IMR-90 (cell line): Measurements from ENCODE around the gene ZNF316. TPM values are rescaled to one million over a fixed set of nuclear protein-coding genes. Genes with fewer than 3 reads are reported as not detected.

Experiments used
- ATAC-seq: fragments of 200-7000 bp; cut with Tn5 transposase; 2 replicates; pipeline ENCODE4 v1.9.1; 2020; ENCODE audit warnings: low read depth, mild to moderate bottlenecking, moderate library complexity
- BruUV-seq: library from RNA; stranded (reverse); fragments of 400-500 nt; replicated peaks from 2 replicates; lab custom pipeline; 2021; lab: Mats Ljungman, UMichigan
- CTCF ChIA-PET: fragments of 300-600 bp; formaldehyde crosslinking; extraction: SDS; loops from one replicate; lab custom pipeline; 2021; ENCODE audit warnings: antibody characterized with exemption; lab: Yijun Ruan, JAX
- POLR2A ChIA-PET: fragments of 300-600 bp; sonication (Branson Sonifier 250); formaldehyde crosslinking; loops from one replicate; lab custom pipeline; 2022; ENCODE audit warnings: antibody characterized with exemption; ENCODE audit not compliant: unreplicated experiment; lab: Charles Lee
- DNase-seq: peaks from one replicate; pipeline ENCODE4 v3.0.0; 2013
- H2AFZ ChIP-seq: replicated peaks from 2 replicates; pipeline ENCODE3; 2013; ENCODE audit warnings: low read length, mild to moderate bottlenecking; ENCODE audit not compliant: poor library complexity
- H2AK5ac ChIP-seq: 2 replicates; pipeline ENCODE4 v1.6.1; 2013; ENCODE audit warnings: low read depth, low read length, inconsistent platforms
- H2AK9ac ChIP-seq: replicated peaks from 2 replicates; pipeline ENCODE3; 2013; ENCODE audit warnings: mild to moderate bottlenecking, low read depth, low read length, moderate library complexity; ENCODE audit not compliant: poor library complexity
- H2BK120ac ChIP-seq: 2 replicates; pipeline ENCODE4 v1.6.1; 2013; ENCODE audit warnings: low read depth, low read length, inconsistent platforms
- H2BK15ac ChIP-seq: 3 replicates; pipeline ENCODE4 v1.6.1; 2013; ENCODE audit warnings: low read depth, low read length, inconsistent platforms
- H2BK20ac ChIP-seq: 2 replicates; pipeline ENCODE4 v1.6.1; 2013; ENCODE audit warnings: low read depth, mild to moderate bottlenecking, inconsistent platforms, low read length, moderate library complexity
- H2BK5ac ChIP-seq: 2 replicates; pipeline ENCODE4 v1.6.1; 2013; ENCODE audit warnings: mild to moderate bottlenecking, low read depth, low read length, inconsistent platforms; ENCODE audit not compliant: poor library complexity, severe bottlenecking
- H3K14ac ChIP-seq: replicated peaks from 2 replicates; pipeline ENCODE4 v1.6.1; 2013; ENCODE audit warnings: low read depth, low read length, inconsistent platforms
- H3K18ac ChIP-seq: 2 replicates; pipeline ENCODE4 v1.6.1; 2013; ENCODE audit warnings: low read depth, low read length, control low read depth
- H3K23ac ChIP-seq: 2 replicates; pipeline ENCODE4 v1.6.1; 2013; ENCODE audit warnings: low read depth, low read length, inconsistent platforms
- H3K27ac ChIP-seq: 2 replicates; pipeline ENCODE4 v1.5.1; 2013; ENCODE audit warnings: mild to moderate bottlenecking, control low read depth, low read length; ENCODE audit not compliant: insufficient read depth
- H3K27me3 ChIP-seq: 2 replicates; pipeline ENCODE4 v1.6.1; 2013; ENCODE audit warnings: low read length; ENCODE audit not compliant: control insufficient read depth, insufficient read depth
- H3K36me3 ChIP-seq: 2 replicates; pipeline ENCODE4 v1.6.1; 2013; ENCODE audit warnings: low read length, mixed read lengths; ENCODE audit not compliant: control insufficient read depth, insufficient read depth
- H3K4ac ChIP-seq: 2 replicates; pipeline ENCODE4 v1.6.1; 2013; ENCODE audit warnings: low read depth, low read length, inconsistent platforms
- H3K4me1 ChIP-seq: 2 replicates; pipeline ENCODE4 v1.6.1; 2013; ENCODE audit warnings: low read length, mixed read lengths; ENCODE audit not compliant: control insufficient read depth, insufficient read depth
- H3K4me2 ChIP-seq: 2 replicates; pipeline ENCODE4 v1.6.1; 2013; ENCODE audit warnings: low read depth, mild to moderate bottlenecking, control low read depth, low read length, moderate library complexity
- H3K4me3 ChIP-seq: 2 replicates; pipeline ENCODE4 v1.5.1; 2013; ENCODE audit warnings: low read depth, mild to moderate bottlenecking, control low read depth, low read length, moderate library complexity; ENCODE audit not compliant: insufficient read depth
- H3K56ac ChIP-seq: 2 replicates; pipeline ENCODE4 v1.6.1; 2013; ENCODE audit warnings: low read length, inconsistent platforms; ENCODE audit not compliant: insufficient read depth; ENCODE audit errors: extremely low read depth
- H3K79me1 ChIP-seq, 2 experiments: 2 replicates each; pipeline ENCODE4 v1.6.1; 2013; ENCODE audit warnings: low read length in 2 of 2, inconsistent platforms in 1 of 2, low read depth in 1 of 2
- H3K9ac ChIP-seq: 2 replicates; pipeline ENCODE4 v1.6.1; 2013; ENCODE audit warnings: low read depth, low read length, control low read depth
- H3K9me1 ChIP-seq: 2 replicates; pipeline ENCODE4 v1.6.1; 2013; ENCODE audit warnings: low read length, inconsistent platforms; ENCODE audit not compliant: insufficient read depth
- H3K9me3 ChIP-seq: 2 replicates; pipeline ENCODE4 v1.6.1; 2013; ENCODE audit warnings: low read length; ENCODE audit not compliant: control insufficient read depth, insufficient read depth
- H4K20me1 ChIP-seq: 2 replicates; pipeline ENCODE4 v1.6.1; 2013; ENCODE audit warnings: low read length, inconsistent platforms; ENCODE audit not compliant: insufficient read depth
- H4K5ac ChIP-seq: 2 replicates; pipeline ENCODE4 v1.6.1; 2013; ENCODE audit warnings: mild to moderate bottlenecking, low read depth, low read length, control low read depth
- H4K8ac ChIP-seq, 2 experiments: 2 replicates each; pipeline ENCODE4 v1.6.1; 2013; ENCODE audit warnings: low read depth in 2 of 2, low read length in 2 of 2, control low read depth in 1 of 2, inconsistent platforms in 1 of 2
- H4K91ac ChIP-seq: 2 replicates; pipeline ENCODE4 v1.6.1; 2013; ENCODE audit warnings: low read depth, low read length, inconsistent platforms; ENCODE audit not compliant: insufficient read depth
- BHLHE40 ChIP-seq: fragments of 150-350 bp; IDR thresholded peaks from 2 replicates; pipeline ENCODE4 v1.6.1; 2016; ENCODE audit warnings: mild to moderate bottlenecking, low read depth, low read length
- CEBPB ChIP-seq: IDR thresholded peaks from 2 replicates; pipeline ENCODE4 v1.6.1; 2012; ENCODE audit warnings: low read depth, low read length, improper control_type of control experiment
- CHD1 ChIP-seq: IDR thresholded peaks from 2 replicates; pipeline ENCODE4 v1.6.1; 2012; ENCODE audit warnings: low read depth, low read length, improper control_type of control experiment
- FOS ChIP-seq: fragments of 150-350 bp; IDR thresholded peaks from 2 replicates; pipeline ENCODE4 v1.6.1; 2016; ENCODE audit warnings: low read depth, low read length
- MAZ ChIP-seq: IDR thresholded peaks from 2 replicates; pipeline ENCODE4 v1.6.1; 2012; ENCODE audit warnings: low read depth, mild to moderate bottlenecking, low read length, improper control_type of control experiment, moderate library complexity, borderline replicate concordance
- MXI1 ChIP-seq: IDR thresholded peaks from 2 replicates; pipeline ENCODE4 v1.6.1; 2012; ENCODE audit warnings: low read depth, mild to moderate bottlenecking, low read length, moderate library complexity, borderline replicate concordance
- NFE2L2 ChIP-seq: fragments of 150-350 bp; IDR thresholded peaks from 2 replicates; pipeline ENCODE4 v1.6.1; 2016; ENCODE audit warnings: low read depth, mild to moderate bottlenecking, low read length
- POLR2A ChIP-seq: IDR thresholded peaks from 2 replicates; pipeline ENCODE4 v1.6.1; 2012; ENCODE audit warnings: mild to moderate bottlenecking, low read depth, low read length
- RAD21 ChIP-seq: IDR thresholded peaks from 2 replicates; pipeline ENCODE4 v1.6.1; 2012; ENCODE audit warnings: low read length, improper control_type of control experiment
- RCOR1 ChIP-seq: IDR thresholded peaks from 2 replicates; pipeline ENCODE4 v1.6.1; 2012; ENCODE audit warnings: mild to moderate bottlenecking, low read length, improper control_type of control experiment; ENCODE audit not compliant: insufficient replicate concordance
- RFX5 ChIP-seq: IDR thresholded peaks from 2 replicates; pipeline ENCODE4 v1.8.0; 2012; ENCODE audit warnings: low read depth, mild to moderate bottlenecking, low read length, moderate library complexity
- SMC3 ChIP-seq: fragments of 150-350 bp; IDR thresholded peaks from 2 replicates; pipeline ENCODE4 v1.6.1; 2016; ENCODE audit warnings: low read depth, mild to moderate bottlenecking, antibody characterized with exemption, low read length, moderate library complexity
- WGBS, 2 experiments: methylation state at CpG; one replicate each; pipeline versions ENCODE4 v1.1.5 to v1.1.7; 2013; ENCODE audit warnings: missing lambda C conversion rate in 2 of 2; ENCODE audit not compliant: insufficient read length in 1 of 2; ENCODE audit errors: extremely low coverage in 2 of 2; 5-methylcytosine and 5-hydroxymethylcytosine counted together
- dilution Hi-C: fragments of 300-500 bp; cut with HindIII; formaldehyde crosslinking; loops from one replicate; pipeline ENCODE4 v1.14.3; 2018; ENCODE audit warnings: low sequenced_read_pairs; ENCODE audit not compliant: unreplicated experiment
- in situ Hi-C: fragments of 300-500 bp; cut with MboI; formaldehyde crosslinking; loops from 3 replicates; pipeline ENCODE4 v1.14.3; 2019; ENCODE audit warnings: low sequenced_read_pairs, inconsistent platforms, mixed read lengths
- intact Hi-C: fragments of 100-400 bp; cut with micrococcal nuclease; formaldehyde crosslinking; loops from 2 replicates; pipeline ENCODE4 v1.10.0; 2022
- polyA plus RNA-seq, 3 experiments: library from polyadenylated mRNA; depleted of rRNA; stranded (reverse); fragments of >200 nt; gene quantifications; 2 replicates each; pipeline ENCODE4 v1.2.3, GENCODE V29; 2012; ENCODE audit warnings: low replicate concordance in 1 of 3
- total RNA-seq: library from RNA; depleted of rRNA; stranded (reverse); fragments of >200 nt; gene quantifications from 2 replicates; pipeline ENCODE4 v1.2.3, GENCODE V29; 2012
- TF ChIP-seq, protein P1 (sequence below): conservative IDR thresholded peaks from 2 replicates; pipeline ENCODE4 v1.5.1; 2012; ENCODE audit warnings: mild to moderate bottlenecking, low read depth, low read length, improper control_type of control experiment
- TF ChIP-seq, protein P2 (sequence below): fragments of 150-350 bp; IDR thresholded peaks from 2 replicates; pipeline ENCODE4 v1.6.1; 2017; ENCODE audit warnings: mild to moderate bottlenecking, antibody characterized with exemption, low read length, low read depth

The ZNF316 gene
- total and polyA plus RNA-seq, 2 of the 4 experiments (the other 2 are of a cell fraction): 3.2 to 7.2 TPM

DNA sequence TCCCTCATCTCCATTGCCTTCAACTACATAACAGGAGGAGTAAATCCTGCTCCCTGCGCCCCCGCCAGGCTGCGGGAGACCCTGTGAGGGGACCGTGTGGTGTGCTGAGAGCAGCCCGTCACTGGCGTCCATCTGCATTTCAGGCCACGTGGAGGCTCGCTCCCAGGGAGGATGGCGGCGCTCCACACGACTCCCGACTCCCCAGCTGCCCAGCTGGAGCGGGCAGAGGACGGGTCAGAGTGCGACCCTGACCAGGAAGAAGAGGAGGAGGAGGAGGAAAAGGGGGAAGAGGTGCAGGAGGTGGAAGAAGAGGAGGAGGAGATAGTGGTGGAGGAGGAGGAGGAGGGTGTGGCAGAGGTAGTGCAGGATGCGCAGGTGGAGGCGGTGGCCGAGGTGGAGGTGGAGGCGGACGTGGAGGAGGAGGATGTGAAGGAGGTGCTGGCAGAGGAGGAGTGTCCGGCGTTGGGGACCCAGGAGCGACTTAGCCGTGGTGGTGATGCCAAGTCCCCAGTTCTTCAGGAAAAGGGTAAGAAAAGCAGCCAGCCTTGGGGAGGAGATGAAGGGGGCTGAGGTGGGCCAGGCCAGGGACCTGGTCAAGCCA is 5.2 kb downstream of the ZNF316 start:
- no peak overlapping the region for H3K4me2 ChIP-seq
- in situ Hi-C loops (no loop called here), dilution Hi-C loops (no loop called here), intact Hi-C loops (no loop called here)
- H3K9me1 ChIP-seq: peaks cover 6% of the 10 kb centered on the region; the same call in 1 of the 2 replicates
- no peak overlapping the region for H4K8ac ChIP-seq
- CTCF ChIA-PET: no interaction called here
- H3K56ac ChIP-seq: no peak overlapping the region
- H3K4me1 ChIP-seq: peaks cover 4% of the 10 kb centered on the region; the same call in 1 of the 2 replicates
- no peak overlapping the region for H2AFZ ChIP-seq
- H3K4me3 ChIP-seq: no peak overlapping the region
- no peak overlapping the region for H2AK9ac ChIP-seq
- ATAC-seq (no peak), DNase-seq (no peak)
- no peak overlapping the region for H2BK5ac ChIP-seq
- H4K20me1 ChIP-seq: peaks cover 9% of the 10 kb centered on the region; the same call in 1 of the 2 replicates
- no peak overlapping the region for H3K18ac ChIP-seq
- H4K5ac ChIP-seq: no peak overlapping the region
- no peak for TF ChIP-seq CEBPB
- no peak for TF ChIP-seq POLR2A
- TF ChIP-seq RCOR1: no peak
- no peak for TF ChIP-seq CHD1
- no peak for TF ChIP-seq MAZ
- TF ChIP-seq SMC3: no peak
- TF ChIP-seq MXI1: no peak
- TF ChIP-seq, protein P1, sequence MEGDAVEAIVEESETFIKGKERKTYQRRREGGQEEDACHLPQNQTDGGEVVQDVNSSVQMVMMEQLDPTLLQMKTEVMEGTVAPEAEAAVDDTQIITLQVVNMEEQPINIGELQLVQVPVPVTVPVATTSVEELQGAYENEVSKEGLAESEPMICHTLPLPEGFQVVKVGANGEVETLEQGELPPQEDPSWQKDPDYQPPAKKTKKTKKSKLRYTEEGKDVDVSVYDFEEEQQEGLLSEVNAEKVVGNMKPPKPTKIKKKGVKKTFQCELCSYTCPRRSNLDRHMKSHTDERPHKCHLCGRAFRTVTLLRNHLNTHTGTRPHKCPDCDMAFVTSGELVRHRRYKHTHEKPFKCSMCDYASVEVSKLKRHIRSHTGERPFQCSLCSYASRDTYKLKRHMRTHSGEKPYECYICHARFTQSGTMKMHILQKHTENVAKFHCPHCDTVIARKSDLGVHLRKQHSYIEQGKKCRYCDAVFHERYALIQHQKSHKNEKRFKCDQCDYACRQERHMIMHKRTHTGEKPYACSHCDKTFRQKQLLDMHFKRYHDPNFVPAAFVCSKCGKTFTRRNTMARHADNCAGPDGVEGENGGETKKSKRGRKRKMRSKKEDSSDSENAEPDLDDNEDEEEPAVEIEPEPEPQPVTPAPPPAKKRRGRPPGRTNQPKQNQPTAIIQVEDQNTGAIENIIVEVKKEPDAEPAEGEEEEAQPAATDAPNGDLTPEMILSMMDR: no peak
- TF ChIP-seq, protein P2, sequence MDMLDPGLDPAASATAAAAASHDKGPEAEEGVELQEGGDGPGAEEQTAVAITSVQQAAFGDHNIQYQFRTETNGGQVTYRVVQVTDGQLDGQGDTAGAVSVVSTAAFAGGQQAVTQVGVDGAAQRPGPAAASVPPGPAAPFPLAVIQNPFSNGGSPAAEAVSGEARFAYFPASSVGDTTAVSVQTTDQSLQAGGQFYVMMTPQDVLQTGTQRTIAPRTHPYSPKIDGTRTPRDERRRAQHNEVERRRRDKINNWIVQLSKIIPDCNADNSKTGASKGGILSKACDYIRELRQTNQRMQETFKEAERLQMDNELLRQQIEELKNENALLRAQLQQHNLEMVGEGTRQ: no peak
- TF ChIP-seq BHLHE40: no peak
- TF ChIP-seq NFE2L2: no peak
- no peak for TF ChIP-seq RFX5
- TF ChIP-seq RAD21: no peak
- TF ChIP-seq FOS: no peak
- H3K27me3 ChIP-seq: no peaks in the 10 kb centered on the region
- H2AK5ac ChIP-seq: no peak overlapping the region
- H3K4ac ChIP-seq: no peak overlapping the region
- H2BK15ac ChIP-seq: no peak overlapping the region
- peaks cover 58% of the 10 kb centered on the region for H3K36me3 ChIP-seq
- H2BK20ac ChIP-seq: no peak overlapping the region
- POLR2A ChIA-PET: interaction anchor here (0.6 kb wide), 1 partner anchor 74 kb away, joined by 10 read pairs; no protein-coding TSS in a partner anchor
- H3K14ac ChIP-seq: no peak overlapping the region
- 96% methylated on average over 22 of the region's 24 CpGs; no CpG with 5 or more reads in 1 of the 2 experiments for WGBS, 2 experiments
- no peak overlapping the region for H3K27ac ChIP-seq
- no peak overlapping the region for H3K9ac ChIP-seq
- BruUV-seq: no TSS peak
- peaks cover 19 to 47% of the 10 kb centered on the region in 2 experiments for H3K79me1 ChIP-seq
- H3K23ac ChIP-seq: no peak overlapping the region
- H2BK120ac ChIP-seq: no peak overlapping the region
- H4K91ac ChIP-seq: no peak overlapping the region
- no peaks in the 10 kb centered on the region; the same call in 1 of the 2 replicates for H3K9me3 ChIP-seq
